HepG2 (cell line): Measurements from ENCODE around the gene VSTM1. TPM values are rescaled to one million over a fixed set of nuclear protein-coding genes. Genes with fewer than 3 reads are reported as not detected.

Experiments
- ATAC-seq: fragments of 200-7000 bp; cut with Tn5 transposase; 3 replicates; pipeline ENCODE4 v1.9.1; 2020; ENCODE audit warnings: mild to moderate bottlenecking, moderate library complexity
- BruUV-seq: library from RNA; stranded (reverse); fragments of 400-500 nt; replicated peaks from 2 replicates; lab custom pipeline; 2021; lab: Mats Ljungman, UMichigan
- CTCF ChIA-PET: fragments of 300-600 bp; formaldehyde crosslinking; extraction: SDS; loops from one replicate; lab custom pipeline; 2021; ENCODE audit warnings: low total read pairs, inconsistent platforms, low intra/inter-chr PET ratio; lab: Yijun Ruan, JAX
- POLR2A ChIA-PET: fragments of 350-600 bp; sonication (Branson Sonifier 250); formaldehyde crosslinking; loops from one replicate; lab custom pipeline; 2020; ENCODE audit warnings: antibody characterized with exemption, inconsistent platforms; lab: Yijun Ruan, JAX
- DNase-seq: peaks from one replicate; pipeline ENCODE4 v3.0.0-alpha.2; 2015; ENCODE audit warnings: low spot score
- FAIRE-seq: peaks from 3 replicates; lab custom pipeline; 2011; peaks lifted over from hg19 to GRCh38; lab: Jason Lieb, UNC
- H2AFZ ChIP-seq: one replicate; pipeline ENCODE4 v1.6.1; 2011; ENCODE audit warnings: low read length, inconsistent platforms
- H3K27ac ChIP-seq: fragments of 300-600 bp; 3 replicates; pipeline ENCODE4 v1.8.0; 2011; ENCODE audit warnings: mixed run types, mild to moderate bottlenecking, mixed read lengths, low read length, inconsistent platforms; ENCODE audit not compliant: insufficient read depth; ENCODE audit errors: extremely low read length
- H3K27me3 ChIP-seq, 2 experiments: fragments of 200-600 bp in 1 of 2; 2 replicates in 1 of 2; 3 replicates in 1 of 2; pipeline versions ENCODE4 v1.6.0 to v1.8.0; 2011; ENCODE audit warnings: low read length in 2 of 2, mild to moderate bottlenecking in 2 of 2, moderate library complexity in 2 of 2, inconsistent platforms in 1 of 2; ENCODE audit not compliant: insufficient read depth in 2 of 2, control insufficient read depth in 1 of 2
- H3K36me3 ChIP-seq, 2 experiments: fragments of 200-600 bp in 1 of 2; replicated peaks in 1 of 2; 2 replicates in 1 of 2; 3 replicates in 1 of 2; pipeline versions ENCODE4 v1.5.1 to v1.8.0; 2011; ENCODE audit warnings: low read length in 2 of 2, inconsistent platforms in 1 of 2; ENCODE audit not compliant: insufficient read depth in 2 of 2, control insufficient read depth in 1 of 2
- H3K4me1 ChIP-seq: 2 replicates; pipeline ENCODE4 v1.5.1; 2012; ENCODE audit warnings: low read length, inconsistent platforms; ENCODE audit not compliant: insufficient read depth
- H3K4me2 ChIP-seq: 2 replicates; pipeline ENCODE4 v1.6.0; 2011; ENCODE audit warnings: low read depth, low read length, inconsistent platforms
- H3K4me3 ChIP-seq, 3 experiments: fragments of 200-600 bp in 1 of 3; sonication (generic), shearing (Covaris generic) in 1 of 3; replicated peaks in 1 of 3; 2 replicates each; pipeline ENCODE4 v1.5.1; 2011 to 2016; ENCODE audit warnings: low read length in 3 of 3, inconsistent platforms in 2 of 3, low read depth in 2 of 3, mild to moderate bottlenecking in 2 of 3, control low read depth in 1 of 3, mixed read lengths in 1 of 3; ENCODE audit not compliant: insufficient read depth in 1 of 3
- H3K79me2 ChIP-seq: one replicate; pipeline ENCODE4 v1.6.1; 2011; ENCODE audit warnings: low read length, inconsistent platforms; ENCODE audit not compliant: insufficient read depth
- H3K9ac ChIP-seq: 2 replicates; pipeline ENCODE4 v1.6.0; 2011; ENCODE audit warnings: mild to moderate bottlenecking, low read depth, low read length, inconsistent platforms; ENCODE audit not compliant: insufficient read depth
- H3K9me3 ChIP-seq: 2 replicates; pipeline ENCODE4 v1.5.1; 2012; ENCODE audit warnings: mild to moderate bottlenecking, low read length
- H4K20me1 ChIP-seq: 2 replicates; pipeline ENCODE4 v1.6.0; 2011; ENCODE audit warnings: inconsistent platforms, mild to moderate bottlenecking, low read length, moderate library complexity; ENCODE audit not compliant: insufficient read depth
- GABPB1 ChIP-seq: IDR thresholded peaks from 2 replicates; pipeline ENCODE4 v1.6.1; 2016; ENCODE audit warnings: mild to moderate bottlenecking, missing genetic modification reagents, moderate library complexity, missing compliant biosample characterization
- NR2C2 ChIP-seq: sonication (generic); formaldehyde crosslinking; IDR thresholded peaks from 2 replicates; pipeline ENCODE4 v1.4.0; 2020; ENCODE audit warnings: missing genetic modification reagents, mild to moderate bottlenecking, moderate library complexity, borderline replicate concordance
- SMAD1 ChIP-seq: sonication (generic); formaldehyde crosslinking; IDR thresholded peaks from 2 replicates; pipeline ENCODE4 v1.4.0; 2020; ENCODE audit warnings: missing genetic modification reagents, low read depth, mild to moderate bottlenecking, borderline replicate concordance
- ZMYM2 ChIP-seq: sonication (generic); formaldehyde crosslinking; IDR thresholded peaks from 2 replicates; pipeline ENCODE4 v1.8.0; 2022; ENCODE audit warnings: mild to moderate bottlenecking, missing genetic modification reagents
- ZNF121 ChIP-seq: sonication (generic); formaldehyde crosslinking; IDR thresholded peaks from 2 replicates; pipeline ENCODE4 v1.5.0; 2020; ENCODE audit warnings: mild to moderate bottlenecking, missing genetic modification reagents
- WGBS: methylation state at CpG from one replicate; pipeline ENCODE4 v1.1.6; 2017; ENCODE audit warnings: low lambda C conversion rate; 5-methylcytosine and 5-hydroxymethylcytosine counted together
- in situ Hi-C: cut with HindIII; loops from 2 replicates; pipeline ENCODE4 v1.10.0; 2017; ENCODE audit warnings: low pct_unique_long_range_greater_than_20kb; ENCODE audit not compliant: extremely low pct_ligation_motif_present
- intact Hi-C: fragments of 100-400 bp; cut with micrococcal nuclease; formaldehyde crosslinking; loops from one replicate; pipeline ENCODE4 v1.10.0; 2022; ENCODE audit not compliant: unreplicated experiment
- polyA plus RNA-seq, 8 experiments: library from polyadenylated mRNA; depleted of rRNA in 3 of 8; stranded (reverse) in 7 of 8; unstranded in 1 of 8; fragments of >200 nt; fragmentation: Illumina TruSeq in 4 of 8; extraction: Trizol in 4 of 8; gene quantifications; 2 replicates each; pipeline versions ENCODE4 v1.2.1 to v1.2.3, GENCODE V29; 2011 to 2016; ENCODE audit warnings: low read depth in 4 of 8, missing spikeins in 1 of 8, mixed read lengths in 1 of 8; ENCODE audit not compliant: insufficient read depth in 1 of 8
- total RNA-seq, 5 experiments: library from RNA; depleted of rRNA; stranded (reverse); fragments of >200 nt; fragmentation: Illumina TruSeq; extraction: Trizol; gene quantifications; 2 replicates each; pipeline ENCODE4 v1.2.3, GENCODE V29; 2016; ENCODE audit warnings: low read depth in 1 of 5
- TF ChIP-seq, protein P1 (sequence below): sonication (generic); formaldehyde crosslinking; IDR thresholded peaks from 2 replicates; pipeline ENCODE4 v1.4.0; 2020; ENCODE audit warnings: missing genetic modification reagents, mild to moderate bottlenecking, borderline replicate concordance
- TF ChIP-seq, protein P2 (sequence below): sonication (generic); formaldehyde crosslinking; IDR thresholded peaks from 2 replicates; pipeline ENCODE4 v1.5.0; 2020; ENCODE audit warnings: missing genetic modification reagents

VSTM1 gene
- total and polyA plus RNA-seq, 2 of the 13 experiments (the other 11 are each of a cell fraction or from before 2014, with no cell fraction given), result not detected

DNA sequence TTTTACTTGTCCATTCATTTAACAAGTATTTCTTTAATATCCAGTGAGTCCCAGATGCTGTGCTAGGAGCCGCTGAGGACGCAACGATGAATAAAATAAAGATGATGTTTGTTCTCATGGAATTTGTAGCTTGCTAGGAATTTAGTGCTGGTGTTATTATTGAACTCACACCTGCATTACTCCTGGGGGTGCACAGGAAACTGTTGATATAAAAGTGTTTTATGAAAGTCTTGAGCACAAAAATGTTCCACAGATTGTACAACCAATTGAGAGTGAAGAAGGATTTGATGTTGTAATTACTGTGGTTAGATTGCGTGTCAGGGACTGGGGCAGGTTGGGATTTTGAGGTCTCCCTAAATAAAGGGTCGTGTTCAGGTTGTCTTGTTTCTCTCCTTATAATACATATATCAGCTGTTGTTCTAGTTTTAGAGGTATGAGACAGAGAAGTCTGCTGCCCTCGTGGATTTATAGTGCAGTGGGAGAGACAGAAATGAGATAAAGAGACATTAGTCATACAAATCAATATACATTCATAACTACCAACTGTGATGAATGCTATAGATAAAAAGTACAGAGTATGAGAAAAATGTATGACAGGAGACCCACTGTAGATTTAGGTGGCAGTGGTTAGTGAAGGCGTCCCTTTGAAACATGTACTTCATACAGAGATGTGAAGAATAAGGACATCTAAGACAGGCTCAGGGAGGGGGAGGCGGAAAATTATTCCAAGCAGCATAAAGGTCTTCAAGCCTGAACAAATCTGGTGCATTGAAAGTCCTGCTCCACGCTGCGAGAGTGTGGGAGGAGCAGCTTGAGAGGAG is 61.0 kb downstream of the VSTM1 start:
- 21% methylated on average over 10 of the region's 10 CpGs for WGBS
- H3K4me3 ChIP-seq, result no peak overlapping the region
- in situ Hi-C loops, result no loop called here
- no peaks in the 10 kb centered on the region for H3K4me1 ChIP-seq
- H3K27ac ChIP-seq, result no peak overlapping the region
- H3K9me3 ChIP-seq, result no peaks in the 10 kb centered on the region
- no peak overlapping the region for H3K9ac ChIP-seq
- no peak for DNase-seq
- H3K79me2 ChIP-seq, result no peaks in the 10 kb centered on the region
- no TSS peak for BruUV-seq
- TF ChIP-seq, protein P1, sequence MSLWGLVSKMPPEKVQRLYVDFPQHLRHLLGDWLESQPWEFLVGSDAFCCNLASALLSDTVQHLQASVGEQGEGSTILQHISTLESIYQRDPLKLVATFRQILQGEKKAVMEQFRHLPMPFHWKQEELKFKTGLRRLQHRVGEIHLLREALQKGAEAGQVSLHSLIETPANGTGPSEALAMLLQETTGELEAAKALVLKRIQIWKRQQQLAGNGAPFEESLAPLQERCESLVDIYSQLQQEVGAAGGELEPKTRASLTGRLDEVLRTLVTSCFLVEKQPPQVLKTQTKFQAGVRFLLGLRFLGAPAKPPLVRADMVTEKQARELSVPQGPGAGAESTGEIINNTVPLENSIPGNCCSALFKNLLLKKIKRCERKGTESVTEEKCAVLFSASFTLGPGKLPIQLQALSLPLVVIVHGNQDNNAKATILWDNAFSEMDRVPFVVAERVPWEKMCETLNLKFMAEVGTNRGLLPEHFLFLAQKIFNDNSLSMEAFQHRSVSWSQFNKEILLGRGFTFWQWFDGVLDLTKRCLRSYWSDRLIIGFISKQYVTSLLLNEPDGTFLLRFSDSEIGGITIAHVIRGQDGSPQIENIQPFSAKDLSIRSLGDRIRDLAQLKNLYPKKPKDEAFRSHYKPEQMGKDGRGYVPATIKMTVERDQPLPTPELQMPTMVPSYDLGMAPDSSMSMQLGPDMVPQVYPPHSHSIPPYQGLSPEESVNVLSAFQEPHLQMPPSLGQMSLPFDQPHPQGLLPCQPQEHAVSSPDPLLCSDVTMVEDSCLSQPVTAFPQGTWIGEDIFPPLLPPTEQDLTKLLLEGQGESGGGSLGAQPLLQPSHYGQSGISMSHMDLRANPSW (CRISPR knock-in tag), result no peak
- TF ChIP-seq ZNF121 (CRISPR knock-in tag), result no peak
- TF ChIP-seq, protein P2, sequence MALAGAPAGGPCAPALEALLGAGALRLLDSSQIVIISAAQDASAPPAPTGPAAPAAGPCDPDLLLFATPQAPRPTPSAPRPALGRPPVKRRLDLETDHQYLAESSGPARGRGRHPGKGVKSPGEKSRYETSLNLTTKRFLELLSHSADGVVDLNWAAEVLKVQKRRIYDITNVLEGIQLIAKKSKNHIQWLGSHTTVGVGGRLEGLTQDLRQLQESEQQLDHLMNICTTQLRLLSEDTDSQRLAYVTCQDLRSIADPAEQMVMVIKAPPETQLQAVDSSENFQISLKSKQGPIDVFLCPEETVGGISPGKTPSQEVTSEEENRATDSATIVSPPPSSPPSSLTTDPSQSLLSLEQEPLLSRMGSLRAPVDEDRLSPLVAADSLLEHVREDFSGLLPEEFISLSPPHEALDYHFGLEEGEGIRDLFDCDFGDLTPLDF (CRISPR knock-in tag), result no peak
- TF ChIP-seq SMAD1 (CRISPR knock-in tag), result no peak
- TF ChIP-seq ZMYM2 (CRISPR knock-in tag), result no peak
- TF ChIP-seq GABPB1, result no peak
- no peak for TF ChIP-seq NR2C2
- intact Hi-C loops, result no loop called here
- no peaks in the 10 kb centered on the region for H4K20me1 ChIP-seq
- H3K4me2 ChIP-seq, result no peak overlapping the region
- CTCF ChIA-PET, result no interaction called here
- no peaks in the 10 kb centered on the region for H3K36me3 ChIP-seq
- no peak for FAIRE-seq
- H3K27me3 ChIP-seq, result no peaks in the 10 kb centered on the region; a peak in 2 of 5 replicates
- no peak for ATAC-seq
- H2AFZ ChIP-seq, result no peak overlapping the region
- POLR2A ChIA-PET, result no interaction called here
